IPS-18c (cell line): ENCODE results near the gene MAP2K5.

Experiments used
- H3K4me3 ChIP-seq: 2 replicates; pipeline ENCODE4 v1.7.0; 2013; ENCODE audit warnings: low read depth, mild to moderate bottlenecking, low read length, moderate library complexity; ENCODE audit not compliant: insufficient read depth
- H3K9me3 ChIP-seq: one replicate; pipeline ENCODE4 v1.6.1; 2013; ENCODE audit warnings: mild to moderate bottlenecking, low read length, moderate library complexity; ENCODE audit not compliant: control insufficient read depth, insufficient read depth

Gene MAP2K5

DNA sequence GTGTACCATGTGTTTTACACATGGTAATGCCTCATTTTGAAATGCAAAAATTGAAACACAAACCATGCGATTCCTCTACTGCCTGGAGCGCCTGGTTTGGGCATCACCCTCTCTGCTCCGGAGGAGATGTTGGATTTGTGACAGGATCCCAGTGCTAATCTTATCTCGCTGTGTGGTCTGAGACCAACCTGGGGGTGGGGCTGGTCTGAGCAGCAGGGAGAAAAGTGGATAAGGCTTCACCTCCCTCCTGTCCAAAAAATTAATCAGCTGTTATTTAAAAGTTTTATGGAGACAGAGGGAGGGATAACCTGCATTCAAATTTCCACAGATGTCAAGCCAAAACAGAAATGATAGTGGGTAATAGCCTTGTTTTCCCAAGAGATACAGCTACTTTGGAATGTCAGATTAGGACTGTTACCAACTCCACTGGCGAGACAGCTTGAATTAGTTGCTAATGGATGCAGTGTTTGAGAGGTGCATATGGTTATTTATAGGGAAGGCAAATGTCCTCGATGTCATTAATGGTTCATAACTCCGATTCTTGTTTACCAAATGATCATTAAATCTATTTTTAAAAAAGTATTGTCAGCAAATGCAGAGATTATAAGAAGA is 228.8 kb downstream of the MAP2K5 start:
- Histone ChIP-seq H3K9me3 (no peaks in the 10 kb centered on the region), H3K4me3 (no peak overlapping the region)

DNA sequence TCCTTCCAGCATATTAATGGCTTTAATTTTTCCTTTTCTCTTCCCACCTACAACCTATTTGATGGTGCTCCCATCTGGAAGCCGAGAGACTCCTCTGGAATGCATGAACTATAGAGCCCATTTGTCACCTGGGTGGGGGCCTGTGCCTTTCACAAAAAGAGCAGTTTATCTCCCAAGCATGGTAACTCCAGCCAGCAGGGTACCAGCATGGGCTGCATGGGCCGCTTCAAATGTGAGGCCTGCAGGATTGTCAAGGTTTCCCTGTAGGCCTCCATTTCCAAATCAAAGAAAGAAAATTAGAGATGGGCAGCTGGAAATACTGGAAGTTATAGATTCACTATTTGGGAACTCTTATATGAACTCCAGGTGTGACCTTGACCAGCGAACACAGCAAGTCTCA is 232.1 kb downstream of the MAP2K5 start:
- Histone ChIP-seq H3K4me3 (no peak overlapping the region), H3K9me3 (no peaks in the 10 kb centered on the region)

DNA sequence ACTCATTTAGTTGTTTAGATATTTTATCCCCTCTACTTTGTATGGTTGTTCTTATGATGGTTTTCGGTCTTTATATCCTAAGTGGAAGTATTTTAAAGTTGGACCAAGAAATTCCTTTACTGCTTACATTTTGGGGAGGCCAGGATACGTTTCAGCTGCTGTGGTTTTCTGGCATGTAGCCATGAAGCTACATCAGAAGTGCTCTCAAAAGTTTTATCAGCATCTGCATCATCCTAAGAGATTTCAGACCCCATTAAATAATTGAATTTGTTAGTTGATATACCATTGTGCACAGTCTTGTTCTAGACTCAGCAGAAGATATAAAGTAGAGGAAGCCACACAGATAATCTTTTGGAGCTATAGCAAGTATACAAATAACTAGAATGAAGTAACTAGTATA is 232.7 kb downstream of the MAP2K5 start:
- H3K9me3 ChIP-seq: no peaks in the 10 kb centered on the region
- H3K4me3 ChIP-seq: no peak overlapping the region

- no peak overlapping the region for H3K4me3 ChIP-seq
- no peaks in the 10 kb centered on the region for H3K9me3 ChIP-seq
Observed at GRCh38 chr15:67775998-67776397, 233.5 kb downstream of the MAP2K5 start.

GRCh38 chr15:67776600-67776999 is 234.1 kb downstream of the MAP2K5 start:
- Histone ChIP-seq H3K9me3 (no peaks in the 10 kb centered on the region), H3K4me3 (no peak overlapping the region)

DNA sequence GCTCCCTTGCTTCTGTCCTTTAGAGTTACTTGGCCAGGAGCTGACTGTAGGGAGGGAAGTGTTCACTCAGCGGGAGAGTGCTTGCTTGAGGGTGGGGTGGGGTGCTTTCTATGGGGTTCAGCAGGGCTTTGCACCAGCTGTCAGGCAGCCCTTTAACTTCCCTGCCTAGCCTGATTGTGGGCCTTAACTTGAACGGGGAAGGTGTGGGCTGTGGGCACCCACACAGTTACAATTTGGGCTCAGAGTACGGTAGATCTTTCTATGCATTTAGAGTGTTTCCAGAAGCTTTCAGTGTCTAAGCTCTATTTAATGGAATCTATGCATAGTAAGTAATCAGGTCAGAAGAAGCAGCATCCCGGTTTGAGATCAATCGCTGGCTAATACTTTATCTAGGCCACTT is 234.6 kb downstream of the MAP2K5 start:
- Histone ChIP-seq H3K4me3 (no peak overlapping the region), H3K9me3 (no peaks in the 10 kb centered on the region)

DNA sequence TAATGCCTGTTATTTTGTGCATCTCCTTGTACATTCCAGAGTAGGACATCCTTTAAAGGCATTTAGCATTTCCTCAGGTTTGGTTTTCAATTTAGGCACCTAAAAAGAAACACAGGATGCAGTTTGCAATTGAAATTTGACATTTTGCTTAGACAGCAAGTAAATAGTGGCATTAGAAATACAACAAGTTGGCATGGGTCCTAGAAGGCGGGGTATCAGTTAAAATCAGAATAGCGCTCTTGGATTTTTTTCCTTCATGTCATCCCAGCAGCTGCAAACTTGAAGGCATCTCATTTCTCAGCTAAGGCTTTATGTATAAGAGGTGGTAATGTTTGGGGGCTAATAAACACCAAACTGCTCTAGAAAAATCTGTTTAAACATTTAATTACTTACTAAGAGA is 235.3 kb downstream of the MAP2K5 start:
- H3K9me3 ChIP-seq: no peaks in the 10 kb centered on the region
- H3K4me3 ChIP-seq: no peak overlapping the region

- Histone ChIP-seq H3K9me3 (no peaks in the 10 kb centered on the region), H3K4me3 (no peak overlapping the region)
Observed at GRCh38 chr15:67778968-67779548, 236.6 kb downstream of the MAP2K5 start.

GRCh38 chr15:67779549-67780111 is 237.1 kb downstream of the MAP2K5 start:
- H3K4me3 ChIP-seq: no peak overlapping the region
- no peaks in the 10 kb centered on the region for H3K9me3 ChIP-seq

DNA sequence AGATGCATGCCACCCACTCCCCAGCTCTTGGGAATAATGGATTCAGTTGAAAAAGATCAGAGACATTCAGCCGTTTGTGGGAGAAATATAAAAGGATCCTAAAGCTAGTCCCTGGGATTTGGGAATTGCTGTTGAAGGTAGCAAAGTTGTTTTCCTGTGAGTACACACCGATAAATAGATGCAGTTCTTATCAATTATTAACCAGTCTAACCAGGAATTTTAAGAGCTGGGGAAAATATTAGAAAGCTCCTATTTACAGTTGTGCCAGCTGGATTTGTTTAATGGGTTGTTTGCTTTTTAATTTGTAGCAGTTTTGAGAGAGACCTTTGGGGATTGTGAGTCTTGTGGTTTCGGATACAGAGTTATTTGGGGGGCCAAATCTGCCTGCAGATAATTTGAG is 238.6 kb downstream of the MAP2K5 start:
- no peak overlapping the region for H3K4me3 ChIP-seq

DNA sequence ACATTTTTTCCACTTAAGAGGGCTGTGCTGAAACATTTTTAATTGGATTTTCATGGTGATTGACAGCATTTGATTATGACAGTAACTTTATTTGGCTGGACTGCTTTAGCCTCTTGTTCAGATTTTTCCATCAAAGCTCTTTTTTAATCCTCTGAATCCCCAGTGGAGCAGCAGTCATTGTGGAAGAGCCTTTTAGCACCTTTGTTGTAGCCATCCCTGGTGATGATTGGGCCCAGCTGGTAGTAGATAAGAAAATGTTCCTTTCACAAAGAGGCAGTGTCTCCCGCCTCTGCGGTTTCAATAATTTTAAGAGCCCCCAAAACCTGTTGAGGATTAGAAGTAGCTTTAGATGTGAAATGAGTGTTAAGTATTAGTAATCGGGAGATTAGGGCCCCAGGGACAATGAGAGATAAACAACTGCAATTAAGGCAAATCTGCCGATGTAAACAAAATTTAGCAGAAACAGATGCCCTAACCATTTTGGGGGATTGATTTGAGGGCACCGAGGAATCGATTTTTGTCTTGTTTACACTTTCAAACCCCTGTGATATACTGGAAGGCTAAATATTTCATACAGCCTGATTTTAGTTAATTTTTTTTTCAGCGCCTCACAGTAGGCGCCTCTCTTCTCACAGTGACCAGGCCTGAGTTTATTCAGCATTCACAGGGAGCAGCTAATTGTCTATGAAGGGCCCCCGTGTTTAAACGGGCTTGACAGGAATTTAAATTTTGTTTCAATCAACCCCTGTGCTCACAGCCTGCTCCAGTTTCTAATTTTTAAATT is 239.6 kb downstream of the MAP2K5 start:
- H3K9me3 ChIP-seq: no peaks in the 10 kb centered on the region
- H3K4me3 ChIP-seq: no peak overlapping the region

More for the DNA sequence above, 238.6 kb downstream of the MAP2K5 start:
- no peaks in the 10 kb centered on the region for H3K9me3 ChIP-seq

GRCh38 chr15:67782691-67782991 is 240.1 kb downstream of the MAP2K5 start:
- no peaks in the 10 kb centered on the region for H3K9me3 ChIP-seq
- H3K4me3 ChIP-seq: no peak overlapping the region

DNA sequence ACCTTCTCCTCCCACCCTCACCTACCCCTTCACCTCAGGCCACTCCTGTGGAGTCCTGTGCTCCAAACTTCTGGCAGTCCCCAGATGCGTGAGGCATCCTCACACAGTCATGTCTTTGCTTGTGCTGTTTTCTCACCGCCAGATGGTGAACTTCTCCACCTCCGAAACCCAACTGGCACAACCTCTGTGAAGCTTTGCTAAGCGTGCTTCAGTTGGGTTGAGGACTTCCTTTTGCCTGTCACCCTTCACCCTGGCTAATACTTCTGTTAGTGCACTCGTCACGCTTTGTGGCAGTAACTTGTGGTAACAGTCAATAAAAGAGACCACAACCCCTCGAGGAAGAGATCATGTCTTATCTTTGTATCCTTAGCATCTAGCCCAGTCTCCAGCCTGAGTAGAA is 240.8 kb downstream of the MAP2K5 start:
- H3K4me3 ChIP-seq: no peak overlapping the region
- no peaks in the 10 kb centered on the region for H3K9me3 ChIP-seq

DNA sequence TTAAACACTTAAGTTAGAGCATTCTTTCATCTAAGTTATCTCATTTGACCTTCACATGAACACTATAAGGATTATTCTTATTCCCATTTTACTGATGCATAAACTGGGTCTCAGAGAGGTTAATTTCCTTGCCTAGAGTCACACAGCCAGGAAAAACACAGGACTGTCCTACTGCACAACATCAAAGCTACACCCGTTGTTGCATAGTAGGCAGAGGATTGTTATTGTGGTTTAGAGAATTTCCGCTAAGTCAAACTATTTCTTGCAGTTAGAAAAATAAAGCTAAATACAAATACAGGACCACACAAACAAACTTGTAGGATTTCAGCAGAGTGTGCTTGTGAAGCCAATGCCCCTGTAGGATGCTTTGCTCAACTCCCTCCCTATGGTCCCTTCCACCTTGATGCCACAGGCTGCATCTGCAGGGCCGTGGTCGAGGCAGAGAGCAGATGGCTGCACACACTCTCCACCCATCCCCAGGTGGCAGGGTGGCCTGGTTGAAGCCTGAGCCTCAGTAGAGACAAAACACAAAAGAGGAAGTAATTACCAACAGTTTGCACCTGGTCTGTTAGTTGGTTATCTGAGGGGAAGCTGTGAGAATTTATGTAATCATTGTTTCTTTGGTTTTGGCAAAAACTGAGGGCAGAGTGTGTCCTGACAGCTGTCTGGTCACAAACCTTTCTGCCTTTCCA is 241.7 kb downstream of the MAP2K5 start:
- Histone ChIP-seq H3K4me3 (no peak overlapping the region), H3K9me3 (no peaks in the 10 kb centered on the region)

- Histone ChIP-seq H3K9me3 (no peaks in the 10 kb centered on the region), H3K4me3 (no peak overlapping the region)
Observed at GRCh38 chr15:67784856-67785430, 242.4 kb downstream of the MAP2K5 start.

DNA sequence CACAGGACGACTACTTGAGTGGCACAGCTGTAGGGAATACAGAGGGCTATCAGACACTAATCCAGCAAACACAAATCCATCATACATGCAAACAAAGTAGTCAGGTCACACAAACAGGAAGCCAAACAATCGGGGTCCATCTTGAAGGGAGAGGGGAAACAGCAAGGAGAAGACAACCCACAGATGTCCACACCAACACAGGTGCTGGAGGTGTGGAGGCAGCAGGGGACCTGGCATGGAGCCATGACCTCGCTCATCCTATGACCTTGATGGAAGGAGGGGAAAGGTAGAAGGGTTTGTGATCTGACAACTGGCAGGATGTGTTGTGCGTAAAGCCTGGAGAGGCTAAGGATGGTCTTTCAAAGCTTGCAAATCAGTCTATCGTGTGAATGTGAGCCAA is 242.9 kb downstream of the MAP2K5 start:
- H3K4me3 ChIP-seq: no peak overlapping the region
- no peaks in the 10 kb centered on the region for H3K9me3 ChIP-seq

- H3K4me3 ChIP-seq: no peak overlapping the region
- no peaks in the 10 kb centered on the region for H3K9me3 ChIP-seq
Observed at GRCh38 chr15:67786646-67787045, 244.1 kb downstream of the MAP2K5 start.
